ENCODE data around the gene NR2C1.

DNA sequence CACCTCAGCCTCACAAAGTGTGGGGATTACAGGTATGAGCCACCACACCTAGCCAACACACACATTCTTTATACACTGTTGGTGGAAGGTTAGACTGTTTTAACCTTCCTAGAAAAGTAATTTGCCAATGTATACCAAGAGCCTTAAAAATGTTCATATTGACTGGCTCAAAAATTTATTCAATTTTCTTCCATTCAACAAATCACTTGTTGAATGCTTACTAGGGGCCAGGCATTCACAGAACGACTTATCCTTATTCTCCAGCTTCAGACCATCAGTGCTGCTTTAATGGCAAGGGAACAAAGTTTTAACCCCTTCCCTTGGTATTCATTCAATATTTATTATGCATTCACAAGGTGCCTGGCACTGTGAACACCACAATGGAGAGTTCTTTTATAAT lies 3.0 kb downstream of the NR2C1 start:
- no peak for TF ChIP-seq TEAD4 (IDR thresholded peaks at IDR 0.05)
- TF ChIP-seq CEBPB (IDR thresholded peaks at IDR 0.05), result no peak
- no peak for TF ChIP-seq TAF1 (IDR thresholded peaks at IDR 0.05; ENCODE audit: low read depth)
- no peak for TF ChIP-seq RAD21 (IDR thresholded peaks at IDR 0.05; ENCODE audit: low read depth)
- TF ChIP-seq EP300 (IDR thresholded peaks at IDR 0.05; ENCODE audit: borderline replicate concordance), result no peak
- TF ChIP-seq EGR1 (IDR thresholded peaks at IDR 0.05), result no peak

Data from Ishikawa (cell line).